Measurements from ENCODE around the gene SRD5A2. TPM values are rescaled to one million over a fixed set of nuclear protein-coding genes. Genes with fewer than 3 reads are reported as not detected.

SRD5A2 gene
- total RNA-seq = not detected

GRCh38 chr2:31580321-31581117, at the start of gene SRD5A2:
TSS of gene SRD5A2 (minus strand) at chr2:31580938. CDS start at chr2:31580900, 38 bp downstream.
- DNase-seq (ENCODE audit: low spot score) = no peak
- no peak for TF ChIP-seq CTCF (IDR thresholded peaks at IDR 0.05)
- ATAC-seq (ENCODE audit: low FRiP score) = no peak

GRCh38 chr2:31606509-31606908, 25.8 kb upstream of the SRD5A2 start:
- ATAC-seq (ENCODE audit: low FRiP score) (no peak), DNase-seq (ENCODE audit: low spot score) (no peak)
- no peak for TF ChIP-seq CTCF (IDR thresholded peaks at IDR 0.05)

GRCh38 chr2:31598694-31599093, 18.0 kb upstream of the SRD5A2 start:
- DNase-seq (ENCODE audit: low spot score) = no peak
- no peak for TF ChIP-seq CTCF (IDR thresholded peaks at IDR 0.05)
- ATAC-seq (ENCODE audit: low FRiP score) = no peak

- TF ChIP-seq CTCF (IDR thresholded peaks at IDR 0.05) = no peak
- DNase-seq (ENCODE audit: low spot score) (no peak), ATAC-seq (ENCODE audit: low FRiP score) (no peak)
These were observed 5.5 kb upstream of the SRD5A2 start for GRCh38 chr2:31586230-31586629.

GRCh38 chr2:31581124-31581795, 522 bp upstream of the SRD5A2 start:
- TF ChIP-seq CTCF (IDR thresholded peaks at IDR 0.05) = no peak
- no peak for ATAC-seq (ENCODE audit: low FRiP score)
- no peak for DNase-seq (ENCODE audit: low spot score)

GRCh38 chr2:31579996-31580320, 780 bp downstream of the SRD5A2 start:
- ATAC-seq (ENCODE audit: low FRiP score) (no peak), DNase-seq (ENCODE audit: low spot score) (no peak)
- no peak for TF ChIP-seq CTCF (IDR thresholded peaks at IDR 0.05)

GRCh38 chr2:31578316-31578715, 2.4 kb downstream of the SRD5A2 start:
- ATAC-seq (ENCODE audit: low FRiP score) = no peak
- TF ChIP-seq CTCF (IDR thresholded peaks at IDR 0.05) = no peak
- DNase-seq (ENCODE audit: low spot score) = no peak

All from omental fat pad (tissue), 4 donors.